ENCODE measurements around the gene UBTD2.

DNA sequence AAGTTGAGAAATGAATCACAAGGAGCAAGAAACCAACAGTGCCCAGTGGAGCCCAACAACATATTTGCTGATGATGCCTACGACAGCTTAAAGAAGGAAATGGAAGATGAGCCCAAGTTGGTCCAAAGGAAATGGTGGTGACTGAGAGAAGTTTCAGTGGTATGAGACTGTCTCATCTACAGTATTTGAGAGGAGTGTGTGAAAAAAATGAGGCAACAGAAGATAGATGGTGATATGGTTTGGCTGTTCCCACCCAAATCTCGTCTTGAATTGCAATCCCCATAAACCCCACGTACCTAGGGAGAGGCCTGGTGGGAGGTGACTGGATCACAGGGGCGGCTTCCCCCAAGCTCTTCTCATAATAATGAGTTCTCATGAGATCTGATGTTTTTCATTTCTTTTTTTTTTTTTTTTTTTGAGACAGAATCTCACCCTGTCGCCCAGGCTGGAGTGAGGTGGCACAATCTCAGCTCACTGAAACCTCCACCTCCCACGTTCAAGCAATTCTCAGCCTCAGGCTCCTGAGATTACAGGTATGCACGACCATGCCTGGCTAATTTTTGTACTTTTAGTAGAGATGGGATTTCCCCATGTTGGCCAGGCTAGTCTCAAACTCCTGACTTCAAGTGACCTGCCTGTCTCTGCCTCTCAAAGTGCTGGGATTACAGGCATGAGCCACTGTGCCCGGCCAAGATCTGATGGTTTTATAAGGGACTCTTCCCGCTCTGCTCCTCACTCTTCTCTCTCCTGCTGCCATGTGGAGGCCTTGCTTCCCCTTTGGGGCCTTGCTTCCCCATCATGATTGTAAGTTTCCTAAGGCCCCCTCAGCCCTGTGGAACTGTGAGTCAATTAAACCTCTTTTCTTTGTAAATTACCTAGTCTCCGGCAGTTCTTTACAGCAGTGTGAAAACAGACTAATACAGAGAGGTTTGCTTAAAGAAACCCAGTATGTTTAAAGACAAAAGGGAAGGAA, 59.4 kb downstream of the UBTD2 start:
- TF ChIP-seq POLR2A (IDR thresholded peaks at IDR 0.05; ENCODE audit: low read length) (no peak), GATA1 (IDR thresholded peaks at IDR 0.05; ENCODE audit: low read depth, low read length) (no peak)

Measured in erythroblast (primary cell).